Measurements from ENCODE around the gene PLN.

DNA sequence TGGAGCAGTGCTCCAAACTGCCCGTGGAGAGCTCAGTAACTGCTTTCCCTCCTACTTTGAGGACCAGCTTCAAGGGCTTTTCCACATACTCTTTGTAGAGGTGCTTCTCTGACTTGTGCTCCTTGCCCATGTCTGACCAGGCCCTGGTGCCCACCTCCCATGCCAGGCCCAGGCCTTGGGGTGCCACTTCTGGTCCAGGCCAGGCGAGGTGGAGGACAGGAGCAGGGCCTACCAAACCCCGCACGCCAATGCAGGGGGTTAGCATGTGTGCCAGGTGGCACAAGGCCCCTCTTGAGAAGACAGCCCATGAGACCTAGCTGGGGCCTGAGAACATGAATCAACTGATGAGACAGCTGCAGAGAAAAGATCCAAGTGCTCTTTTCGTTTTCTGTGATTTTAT lies 47.0 kb upstream of the PLN start:
- TF ChIP-seq POLR2A (IDR thresholded peaks at IDR 0.05) (no peak), CTCF (IDR thresholded peaks at IDR 0.05) (no peak), POLR2AphosphoS5 (IDR thresholded peaks at IDR 0.05; ENCODE audit: insufficient read depth in 1 of 2, low read depth in 1 of 2) (no peak)

All from vagina (tissue), 2 donors.